ACHN (cell line): ENCODE results near the gene OXT.
"Not testable (repeated sequence)": the region's sequence is repeated elsewhere in the genome, so short reads cannot be mapped to it uniquely, and the experiment has no call there.

Experiments
- DNase-seq: peaks from one replicate; pipeline ENCODE4 v3.0.0-alpha.2; 2015
- in situ Hi-C: cut with HindIII; loops from 2 replicates; pipeline ENCODE4 v1.10.0; 2017; ENCODE audit warnings: low sequenced_read_pairs, low pct_ligation_motif_present, low pct_unique_long_range_greater_than_20kb

The OXT gene

DNA sequence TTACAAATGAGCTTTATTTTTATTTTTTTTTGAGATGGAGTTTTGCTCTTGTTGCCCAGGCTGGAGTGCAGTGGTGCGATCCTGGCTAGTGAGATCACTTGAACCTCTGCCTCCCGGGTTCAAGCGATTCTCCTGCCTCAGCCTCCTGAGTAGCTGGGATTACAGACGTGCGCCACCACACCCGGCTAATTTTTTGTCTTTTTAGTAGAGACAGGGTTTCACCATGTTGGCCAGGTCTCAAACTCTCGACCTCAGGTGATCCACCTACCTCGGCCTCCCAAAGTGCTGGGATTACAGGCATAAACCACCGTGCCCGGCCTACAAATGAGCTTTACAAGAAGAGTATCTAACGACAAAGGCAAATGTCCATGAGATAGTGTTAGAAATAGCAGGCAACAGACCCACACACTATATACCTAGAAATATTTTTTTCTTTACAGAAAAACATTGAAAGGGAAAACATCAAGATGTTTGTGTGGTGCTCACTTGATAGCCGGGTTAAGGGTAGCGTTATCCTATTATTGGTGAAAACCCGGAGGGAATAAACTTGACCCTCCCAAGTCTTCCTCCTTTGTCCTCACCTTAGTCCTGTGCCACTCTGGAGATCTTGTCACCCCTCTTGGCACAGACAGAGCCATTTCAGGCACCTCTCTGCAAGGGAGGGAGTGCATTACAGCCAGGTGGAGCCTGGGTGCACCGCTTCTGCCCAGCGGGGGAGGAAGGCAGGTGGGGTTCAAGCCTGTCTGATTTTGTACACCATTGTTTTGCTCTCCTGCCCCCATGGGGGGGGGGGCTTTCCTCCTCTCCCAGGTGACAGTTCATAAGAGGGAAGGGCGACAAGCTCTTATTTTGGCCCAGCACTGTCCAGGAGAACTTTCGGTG lies 34.1 kb downstream of the OXT start:
- in situ Hi-C loops, result no loop called here
- no peak for DNase-seq

DNA sequence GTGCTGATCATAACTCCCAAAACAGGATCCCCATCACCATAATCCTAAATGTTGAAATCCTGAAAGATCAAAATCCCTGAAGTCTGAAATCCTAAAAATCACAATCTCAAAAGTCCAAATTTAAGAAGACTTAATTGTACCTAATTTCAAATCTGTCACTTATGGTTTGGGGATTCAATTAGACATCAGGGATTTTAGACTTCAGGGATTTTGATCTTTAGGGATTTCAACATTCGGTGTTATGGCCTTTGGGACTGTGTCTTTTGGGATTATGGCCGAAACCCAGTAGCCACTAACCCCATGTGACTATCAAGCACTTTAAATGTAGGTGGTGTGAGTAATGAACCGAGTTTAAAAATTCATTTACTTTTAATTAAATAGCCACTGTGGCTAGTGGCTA lies 34.8 kb downstream of the OXT start:
- DNase-seq, result no peak
- in situ Hi-C loops, result no loop called here

DNA sequence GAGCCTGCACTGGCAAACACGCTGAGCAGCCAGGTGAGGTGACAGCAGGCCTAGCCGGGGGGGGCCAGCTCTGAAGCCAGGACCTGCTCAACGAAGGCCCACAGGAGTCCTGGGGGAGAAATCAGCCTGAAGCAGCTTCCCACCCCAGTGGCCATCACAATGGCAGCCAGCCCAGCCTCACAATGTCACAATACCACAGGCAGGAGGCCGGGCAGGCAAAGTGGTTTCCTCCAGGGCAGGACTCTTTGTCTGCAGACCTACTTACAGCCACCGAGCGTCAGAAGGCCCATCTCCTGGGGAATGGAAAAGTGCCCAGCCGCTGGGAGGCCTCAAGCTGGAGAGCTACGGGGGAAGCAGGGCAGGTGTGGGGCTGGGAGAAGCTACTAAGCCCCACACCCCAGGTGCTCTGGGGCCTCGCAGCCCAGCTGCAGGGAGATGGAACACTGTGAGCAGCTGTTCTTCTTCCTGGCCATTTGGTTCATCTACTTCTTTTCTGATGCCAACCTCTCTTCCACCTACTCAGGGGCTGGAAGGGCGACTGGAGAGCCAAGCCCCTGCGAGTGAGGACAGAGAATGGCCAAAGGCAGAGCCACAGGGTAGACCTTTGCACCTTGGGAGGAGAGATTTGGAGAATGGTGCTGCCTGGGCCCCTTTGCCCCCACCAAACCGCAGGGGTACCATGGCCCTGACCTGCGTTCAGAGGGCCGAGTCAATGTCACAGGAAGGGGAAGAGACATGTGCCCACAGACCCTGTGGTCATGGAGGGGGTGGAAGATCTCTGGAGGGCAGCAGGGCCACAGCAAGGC lies 35.4 kb downstream of the OXT start:
- in situ Hi-C loops, result no loop called here
- DNase-seq, result no peak

DNA sequence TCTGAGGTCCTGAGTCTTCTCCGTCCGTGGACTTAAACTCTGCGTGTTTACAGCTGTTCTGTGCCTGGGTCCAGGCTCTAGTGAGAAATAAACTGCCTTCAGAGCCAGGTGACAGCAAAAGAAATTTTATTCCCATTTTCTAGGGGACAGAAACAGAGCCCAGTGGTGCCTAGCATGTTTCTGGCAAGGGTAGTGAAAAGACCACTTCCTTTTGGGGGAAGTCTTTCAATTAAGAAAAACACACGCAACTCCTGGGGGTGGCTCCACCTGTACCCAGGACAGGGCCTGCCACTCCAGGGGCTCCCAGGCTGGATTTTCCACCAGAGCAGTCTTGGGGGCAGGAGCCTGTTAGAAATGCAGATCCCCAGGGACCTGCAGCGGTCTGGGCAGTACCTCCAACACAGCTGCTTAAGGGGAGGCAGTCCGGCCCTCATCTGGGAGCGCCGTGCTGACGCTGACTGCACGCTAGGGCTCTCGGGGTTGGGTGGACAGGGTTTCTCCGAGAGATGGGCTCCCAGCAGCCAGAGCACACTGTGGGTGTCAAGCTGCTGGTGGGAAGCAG lies 36.1 kb downstream of the OXT start:
- in situ Hi-C loops, result no loop called here
- DNase-seq, result no peak

DNA sequence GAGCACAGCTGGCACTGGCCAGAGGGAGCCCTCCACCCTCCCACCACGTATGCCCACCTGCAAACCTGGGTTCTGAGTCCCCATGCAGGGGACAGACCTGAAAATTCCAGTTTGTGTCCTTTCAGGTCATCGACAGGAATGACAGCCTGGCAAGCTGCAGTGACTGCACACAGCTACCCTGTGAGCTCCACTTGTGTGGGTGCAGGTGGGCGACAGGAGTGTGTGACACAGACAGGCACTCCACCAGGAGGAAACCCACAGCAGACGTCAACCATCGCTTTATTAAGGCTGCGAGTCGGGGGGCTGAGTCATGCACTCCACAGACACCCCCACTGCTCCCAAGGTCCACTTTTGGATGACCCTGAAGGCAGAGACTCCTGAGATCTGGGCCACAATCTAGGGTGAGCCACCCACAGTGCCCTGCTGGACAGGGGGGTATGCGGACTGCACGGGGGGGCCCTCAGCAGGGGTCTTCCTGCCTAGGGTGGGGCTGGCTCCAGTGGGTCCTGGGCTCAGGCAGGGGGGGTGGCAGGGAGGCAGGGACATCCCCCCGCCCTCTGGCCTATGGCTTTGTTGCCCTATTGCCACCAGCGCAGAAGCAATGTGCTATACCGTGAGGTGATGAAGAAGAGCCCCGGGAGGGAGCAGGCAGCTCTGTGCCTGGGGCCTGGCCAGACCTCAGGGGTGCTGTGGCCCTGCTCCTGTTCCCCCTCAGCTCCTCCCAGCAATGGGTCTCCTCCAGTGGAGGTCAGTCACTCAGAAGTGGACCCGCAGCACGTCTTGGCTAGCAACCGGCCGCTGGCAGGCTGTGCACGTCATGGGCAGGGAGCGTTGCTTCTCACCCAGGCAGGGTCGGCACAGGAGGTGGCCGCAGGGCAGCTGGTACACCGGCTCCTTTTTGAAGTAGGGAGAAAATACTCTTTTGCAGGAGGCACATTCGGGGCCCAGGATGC lies 38.2 kb downstream of the OXT start:
- in situ Hi-C loops, result no loop called here
- no peak for DNase-seq

DNA sequence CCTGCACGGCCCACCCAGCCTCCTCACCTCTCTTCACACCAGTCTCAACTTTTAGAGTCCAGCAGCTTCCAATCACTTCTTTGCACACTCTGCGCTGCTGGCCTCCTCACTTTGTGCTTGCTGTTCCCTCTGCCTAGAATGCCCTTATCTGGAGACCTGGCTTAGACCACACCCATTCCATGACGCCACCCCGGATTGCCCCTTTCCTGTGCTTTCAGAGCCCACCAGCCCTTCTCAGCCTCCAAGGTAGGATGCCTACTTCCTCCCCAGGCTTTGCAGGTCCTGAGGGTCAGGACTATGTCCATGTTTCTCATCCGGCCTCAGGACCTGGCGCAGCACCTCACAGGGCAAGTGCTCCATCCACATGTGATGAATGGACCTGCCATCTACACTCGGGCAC lies 40.1 kb downstream of the OXT start:
- no peak for DNase-seq
- in situ Hi-C loops, result no loop called here

DNA sequence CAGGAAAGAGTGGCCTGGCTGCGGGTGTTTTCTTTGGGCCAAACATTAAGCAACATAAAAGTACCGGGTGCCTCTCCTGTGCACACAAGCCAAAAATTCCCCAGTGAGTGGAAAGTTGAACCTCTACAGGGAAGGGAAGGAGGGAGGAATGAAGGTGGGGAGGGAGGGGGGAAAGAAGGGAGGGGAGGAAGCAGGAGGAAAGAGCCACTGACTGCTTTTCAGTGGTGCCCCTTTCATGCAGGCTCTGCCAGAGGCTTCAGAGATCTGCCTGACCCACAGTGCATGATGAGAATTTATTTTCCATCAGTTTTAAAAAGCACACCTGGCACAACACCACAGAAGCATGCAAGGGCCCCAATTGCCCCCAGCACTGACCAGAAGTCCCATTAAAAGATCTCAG lies 40.6 kb downstream of the OXT start:
- in situ Hi-C loops, result no loop called here
- no peak for DNase-seq

DNA sequence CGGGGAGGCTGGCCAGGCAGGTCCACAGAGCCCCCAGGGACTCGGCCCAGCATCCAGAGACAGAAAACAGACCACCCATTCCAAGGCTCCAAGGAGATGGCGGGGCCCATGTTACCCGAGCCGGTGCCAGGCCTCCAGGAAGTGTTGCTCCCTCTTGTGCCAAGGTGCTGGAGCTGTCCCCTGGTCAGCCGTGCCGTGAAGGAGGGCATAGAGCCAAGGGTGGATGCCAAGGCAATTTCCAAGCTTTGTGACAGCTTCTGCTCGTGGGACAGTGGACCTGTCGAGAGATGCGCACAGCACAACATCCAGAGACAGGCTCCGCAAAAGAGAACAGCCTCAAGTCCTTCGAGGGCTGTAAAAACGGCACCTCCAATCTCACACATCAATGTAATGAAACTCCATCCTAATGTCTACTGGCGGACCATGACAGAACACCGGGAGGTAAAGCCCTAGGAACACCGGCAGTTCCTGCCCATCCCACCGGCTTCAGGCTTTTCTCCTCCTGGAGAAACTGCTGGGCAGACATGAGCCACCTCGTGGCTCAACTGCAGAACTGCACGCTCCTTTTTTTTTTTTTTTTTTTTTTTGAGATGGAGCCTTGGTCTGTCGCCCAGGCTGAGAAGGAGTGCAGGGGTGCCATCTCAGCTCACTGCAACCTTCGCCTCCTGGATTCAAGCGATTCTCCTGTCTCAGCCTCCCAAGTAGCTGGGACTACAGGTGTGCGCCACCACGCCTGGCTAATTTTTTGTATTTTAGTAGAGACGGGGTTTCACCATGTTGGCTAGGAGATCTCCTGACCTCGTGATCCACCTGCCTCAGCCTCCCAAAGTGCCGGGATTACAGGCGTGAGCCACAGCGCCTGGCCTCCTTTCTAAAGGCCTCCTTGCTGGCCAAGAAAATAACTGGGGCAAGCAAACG lies 44.0 kb downstream of the OXT start:
- in situ Hi-C loops, result no loop called here

DNA sequence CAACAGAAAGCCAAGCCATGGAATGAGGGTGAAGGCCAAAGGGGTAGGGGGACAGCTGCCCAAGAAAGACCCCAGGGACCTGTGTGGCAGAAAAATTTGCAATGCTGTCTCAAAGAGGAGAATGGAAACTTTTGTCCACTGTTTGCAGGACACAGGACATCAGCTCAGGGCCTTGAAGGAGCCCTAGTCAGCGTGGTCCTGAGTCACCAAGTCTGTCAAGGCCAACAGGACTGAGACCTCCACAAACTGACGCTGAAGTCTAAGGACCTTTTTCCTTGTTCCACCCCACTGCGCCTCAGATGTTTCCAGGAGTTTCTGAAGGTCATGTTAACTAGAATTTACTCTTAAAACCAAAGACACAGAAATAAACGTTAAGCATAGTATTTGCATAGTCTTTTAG lies 44.9 kb downstream of the OXT start:
- DNase-seq, result no peak
- in situ Hi-C loops, result no loop called here

More for the DNA sequence above, 44.0 kb downstream of the OXT start:
- DNase-seq, result peak; percentile 61

DNA sequence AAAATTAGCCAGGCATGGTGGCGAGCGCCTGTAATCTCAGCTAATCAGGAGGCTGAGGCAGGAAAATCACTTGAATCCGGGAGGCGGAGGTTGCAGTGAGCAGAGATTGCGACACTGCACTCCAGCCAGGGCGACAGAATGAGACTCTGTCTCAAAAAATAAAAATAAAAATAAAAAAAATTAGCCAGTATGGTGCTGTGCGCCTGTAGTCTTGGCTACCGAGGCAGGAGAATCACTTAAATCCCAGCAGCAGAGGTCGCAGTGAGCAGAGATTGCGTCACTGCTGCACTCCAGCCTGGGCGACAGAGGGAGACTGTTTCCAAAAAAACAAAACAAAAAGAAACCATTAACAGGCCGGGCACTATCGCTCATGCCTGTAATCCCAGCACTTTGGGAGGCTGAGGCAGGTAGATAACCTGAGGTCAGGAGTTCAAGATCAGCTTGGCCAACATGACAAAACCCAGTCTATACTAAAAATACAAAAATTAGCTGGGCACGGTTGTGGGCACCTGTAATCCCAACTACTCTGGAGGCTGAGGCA lies 46.5 kb downstream of the OXT start:
- in situ Hi-C loops, result not testable (repeated sequence)
- DNase-seq, result peak; percentile 84

DNA sequence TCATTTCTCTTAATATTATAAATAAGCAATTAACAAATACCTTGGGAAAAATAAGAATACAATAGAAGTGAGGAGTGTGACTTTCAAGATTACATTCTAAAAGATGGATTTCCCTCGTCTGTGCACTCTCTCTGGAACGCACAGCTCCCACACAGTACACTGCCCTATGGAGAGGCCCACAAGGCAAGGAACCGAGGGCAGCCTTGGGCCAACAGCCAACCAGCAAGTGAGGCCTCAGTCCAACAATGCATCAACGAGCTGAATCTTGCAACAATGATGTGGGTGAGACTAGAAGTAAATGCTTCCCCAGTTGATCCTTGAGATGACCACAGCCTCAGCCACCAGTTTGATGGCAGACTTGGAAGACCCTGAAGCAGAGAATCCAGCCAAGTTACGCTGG lies 47.6 kb downstream of the OXT start:
- DNase-seq, result peak; percentile 2
- in situ Hi-C loops, result no loop called here

DNA sequence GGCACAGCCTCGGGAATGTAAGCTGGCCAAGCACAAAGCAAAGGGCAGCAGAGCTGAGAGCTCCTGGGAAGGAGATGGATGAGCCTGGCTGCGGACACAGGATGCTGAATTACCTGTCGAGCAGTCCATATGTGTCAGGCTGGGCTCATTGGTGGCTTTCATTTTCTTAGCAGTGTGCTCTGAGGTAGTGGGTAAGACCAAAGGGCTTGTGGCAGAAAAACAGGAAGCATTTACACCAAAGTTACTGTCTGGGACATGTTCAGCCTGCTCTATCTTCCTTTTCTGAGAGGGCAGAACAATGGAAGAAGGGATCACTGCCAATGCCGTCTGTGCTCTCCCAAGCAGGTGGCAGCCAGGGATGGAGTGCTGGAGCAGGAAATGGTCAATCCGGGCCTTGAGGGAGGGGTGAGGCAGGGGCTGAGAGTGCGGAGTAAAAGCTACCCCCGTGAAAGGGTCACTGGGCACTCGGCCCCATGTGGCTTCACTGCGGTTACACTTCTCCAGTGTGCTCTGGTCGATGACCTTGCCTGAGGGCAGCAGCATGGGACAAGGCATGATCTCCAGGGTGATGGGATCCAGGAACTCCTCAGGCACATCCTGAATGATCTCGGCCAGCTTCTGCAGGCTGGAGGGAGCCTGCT lies 50.0 kb downstream of the OXT start:
- DNase-seq, result no peak
- in situ Hi-C loops, result no loop called here
